GM19099 (cell line): ENCODE results near the gene CAPN15.

Source experiments
- POLR2A ChIP-seq: IDR thresholded peaks from 3 replicates; pipeline ENCODE4 v1.6.1; 2011; ENCODE audit warnings: low read depth; ENCODE audit not compliant: insufficient read length; ENCODE audit errors: extremely low read depth

Gene CAPN15

GRCh38 chr16:521381-522210 is 5.9 kb upstream of the CAPN15 start:
- TF ChIP-seq POLR2A = no peak

GRCh38 chr16:522320-523096 is 5.0 kb upstream of the CAPN15 start:
- TF ChIP-seq POLR2A = no peak

GRCh38 chr16:523097-523741 is 4.3 kb upstream of the CAPN15 start:
- TF ChIP-seq POLR2A = peak; percentile 16

- TF ChIP-seq POLR2A = no peak
Measured at GRCh38 chr16:524274-525040, 3.1 kb upstream of the CAPN15 start.

GRCh38 chr16:525123-525519 is 2.4 kb upstream of the CAPN15 start:
- no peak for TF ChIP-seq POLR2A

GRCh38 chr16:525520-526180 is 1.9 kb upstream of the CAPN15 start:
- TF ChIP-seq POLR2A = no peak

GRCh38 chr16:526181-527014 is 1.1 kb upstream of the CAPN15 start:
- TF ChIP-seq POLR2A = no peak

- TF ChIP-seq POLR2A = peak; percentile 40
Measured at GRCh38 chr16:528111-529011, 849 bp downstream of the CAPN15 start.

GRCh38 chr16:529012-529575 is 1.6 kb downstream of the CAPN15 start:
- no peak for TF ChIP-seq POLR2A

GRCh38 chr16:530111-530817 is 2.8 kb downstream of the CAPN15 start:
- no peak for TF ChIP-seq POLR2A

- no peak for TF ChIP-seq POLR2A
Measured at GRCh38 chr16:531494-532125, 4.1 kb downstream of the CAPN15 start.
